ENCODE data around the gene MADCAM1. TPM values are rescaled to one million over a fixed set of nuclear protein-coding genes. Genes with fewer than 3 reads are reported as not detected.

The MADCAM1 gene
- total and polyA plus RNA-seq, 2 of the 8 experiments (the other 6 are each of a cell fraction or from before 2014, with no cell fraction given): 2.3 to 3.0 TPM

DNA sequence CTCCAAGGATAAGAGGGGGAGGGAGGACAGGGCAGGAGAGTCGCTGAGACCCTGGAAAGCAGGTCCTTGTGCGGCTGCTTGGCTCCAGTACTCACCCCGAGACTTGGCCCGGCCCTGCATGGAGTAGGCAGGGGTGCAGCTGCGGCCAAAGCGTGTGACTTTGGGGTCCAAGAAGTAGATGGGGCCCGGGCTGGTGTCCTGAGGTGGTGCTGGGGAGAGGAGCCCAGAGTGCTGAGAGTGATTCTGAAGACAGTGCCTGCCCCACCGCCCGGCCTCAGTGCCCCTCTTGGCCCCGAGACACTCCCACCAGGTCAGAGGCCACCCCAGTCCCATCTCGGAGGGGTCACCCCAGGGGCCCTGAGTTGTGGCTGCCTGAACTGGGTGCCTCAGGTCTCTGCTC, 28.7 kb upstream of the MADCAM1 start:
- Histone ChIP-seq H3K56ac (replicated peaks; ENCODE audit: insufficient read length, low read depth, low read length) (no peak overlapping the region), H3K79me1 (ENCODE audit: low read depth, low read length) (no peaks in the 10 kb centered on the region), H3K27ac (ENCODE audit: low read depth, low read length) (no peak overlapping the region), H4K5ac (ENCODE audit: insufficient read length, low read depth, low read length) (no peak overlapping the region), H3K9ac (replicated peaks in 1 of 4; ENCODE audit: extremely low read depth in 1 of 4, low read depth in 3 of 4, low read length in 3 of 4) (no peak overlapping the region), H2BK5ac (ENCODE audit: low read depth, low read length) (no peak overlapping the region), H4K8ac (ENCODE audit: extremely low read depth, insufficient read depth, low read length) (peak overlapping the region; percentile 68; the same call in 1 of the 2 replicates), H2BK12ac (ENCODE audit: low read depth, low read length) (no peak overlapping the region), H2BK20ac (ENCODE audit: low read length) (no peak overlapping the region), H2BK15ac (ENCODE audit: low read length) (no peak overlapping the region), H3K4ac (replicated peaks; ENCODE audit: insufficient read length, low read depth, low read length) (no peak overlapping the region), H2BK120ac (replicated peaks; ENCODE audit: low read depth, low read length) (no peak overlapping the region), H3K4me1 (replicated peaks in 1 of 4; ENCODE audit: control insufficient read depth in 3 of 4, insufficient read depth in 4 of 4, low read length in 3 of 4) (no peaks in the 10 kb centered on the region), H2AFZ (ENCODE audit: low read length) (no peak overlapping the region), H4K20me1 (replicated peaks in 1 of 2; ENCODE audit: control insufficient read depth in 1 of 2, insufficient read depth in 2 of 2, low read length in 2 of 2) (peaks cover 0 to 4% of the 10 kb centered on the region in 2 experiments), H3K79me2 (ENCODE audit: control insufficient read depth in 1 of 2, insufficient read depth in 2 of 2, low read length in 2 of 2) (no peaks in the 10 kb centered on the region), H3K4me2 (ENCODE audit: insufficient read depth in 1 of 2, low read depth in 2 of 2, low read length in 2 of 2) (no peak overlapping the region), H3K18ac (ENCODE audit: extremely low read depth, low read length) (no peak overlapping the region), H3K23ac (ENCODE audit: insufficient read length) (no peak overlapping the region), H3K36me3 (ENCODE audit: control insufficient read depth in 2 of 4, insufficient read depth in 4 of 4, low read length in 3 of 4) (no peaks in the 10 kb centered on the region), H3K23me2 (ENCODE audit: low read depth, low read length) (peaks cover 25% of the 10 kb centered on the region; the same call in 1 of the 2 replicates), H3K9me3 (ENCODE audit: insufficient read depth in 2 of 2, low read depth in 1 of 2, low read length in 1 of 2) (no peaks in the 10 kb centered on the region), H4K91ac (replicated peaks; ENCODE audit: insufficient read length, low read length) (no peak overlapping the region), H3K14ac (ENCODE audit: insufficient read length) (no peak overlapping the region), H3K4me3 (ENCODE audit: extremely low read depth in 1 of 4, insufficient read depth in 2 of 4, low read depth in 3 of 4, low read length in 4 of 4) (no peak overlapping the region), H3K27me3 (replicated peaks in 1 of 4; ENCODE audit: control insufficient read depth in 3 of 4, extremely low read depth in 1 of 4, insufficient read depth in 3 of 4, low read length in 3 of 4) (peaks cover 0 to 3% (median 2%) of the 10 kb centered on the region in 4 experiments; a peak in 5 of 7 replicates), H2AK5ac (ENCODE audit: low read depth, low read length) (no peak overlapping the region)
- POLR2A ChIA-PET (ENCODE audit: partially characterized antibody): interaction anchor here (1.1 to 1.3 kb wide), 2 partner anchors 19 to 48 kb away, joined by 3 read pairs; no protein-coding TSS in a partner anchor
- TF ChIP-seq GTF2F1 (IDR thresholded peaks at IDR 0.05; ENCODE audit: borderline replicate concordance, low read depth, low read length) (no peak), JUN (IDR thresholded peaks at IDR 0.05; ENCODE audit: low read depth, low read length) (no peak), ASH2L (IDR thresholded peaks at IDR 0.05; ENCODE audit: low read length) (no peak)
- FAIRE-seq (no peak), DNase-seq (ENCODE audit: low read depth in 1 of 2, low spot score in 2 of 2) (no peak)
- CTCF ChIA-PET (ENCODE audit: partially characterized antibody): interaction anchor here (1.2 kb wide), 1 partner anchor 12 kb away, joined by 6 read pairs; no protein-coding TSS in a partner anchor
- WGBS, 2 experiments (ENCODE audit: extremely low coverage in 1 of 2, insufficient coverage in 1 of 2, insufficient read length in 1 of 2, insufficient replicate concordance in 2 of 2, low coverage in 1 of 2, low lambda C conversion rate in 2 of 2, missing lambda C conversion rate in 1 of 2): 85% methylated on average over 9 of the region's 11 CpGs; no CpG with 5 or more reads in 1 of the 2 experiments
